SW480 (cell line): ENCODE data around the gene CRYBB3.
"Not testable (repeated sequence)": the region's sequence is repeated elsewhere in the genome, so short reads cannot be mapped to it uniquely, and the experiment has no call there.

Source experiments
- DNase-seq: peaks from one replicate; pipeline ENCODE4 v3.0.0-alpha.2; 2016; ENCODE audit warnings: low spot score

The CRYBB3 gene

GRCh38 chr22:25206998-25207397, 7.3 kb downstream of the CRYBB3 start:
- no peak for DNase-seq

GRCh38 chr22:25207553-25208157, 8.0 kb downstream of the CRYBB3 start:
- DNase-seq: no peak

GRCh38 chr22:25208328-25208727, 8.7 kb downstream of the CRYBB3 start:
- DNase-seq: no peak

GRCh38 chr22:25208743-25209505, 9.3 kb downstream of the CRYBB3 start:
- no peak for DNase-seq

- no peak for DNase-seq
Measured at GRCh38 chr22:25210793-25211192, 11.1 kb downstream of the CRYBB3 start.

- no peak for DNase-seq
Measured at GRCh38 chr22:25212337-25212736, 12.7 kb downstream of the CRYBB3 start.

- no peak for DNase-seq
Measured at GRCh38 chr22:25213221-25213620, 13.6 kb downstream of the CRYBB3 start.

GRCh38 chr22:25216230-25216629, 16.6 kb downstream of the CRYBB3 start:
- no peak for DNase-seq

- DNase-seq: no peak
Measured at GRCh38 chr22:25219211-25219689, 19.6 kb downstream of the CRYBB3 start, which contains the start of gene CRYBB2. CRYBB2 (plus strand) TSS chr22:25219639; CDS start chr22:25221430, 1,791 bp downstream.

GRCh38 chr22:25219948-25220442, 20.3 kb downstream of the CRYBB3 start:
- peak; percentile 7 for DNase-seq

- DNase-seq: peak; percentile 55
Measured at GRCh38 chr22:25221790-25222189, 22.1 kb downstream of the CRYBB3 start.

GRCh38 chr22:25223269-25223850, 23.7 kb downstream of the CRYBB3 start:
- no peak for DNase-seq

GRCh38 chr22:25228822-25229221, 29.2 kb downstream of the CRYBB3 start:
- no peak for DNase-seq

GRCh38 chr22:25230760-25231159, 31.1 kb downstream of the CRYBB3 start:
- DNase-seq: not testable (repeated sequence)

GRCh38 chr22:25232301-25232700, 32.6 kb downstream of the CRYBB3 start:
- DNase-seq: no peak

GRCh38 chr22:25233706-25234105, 34.0 kb downstream of the CRYBB3 start:
- not testable (repeated sequence) for DNase-seq

- peak; percentile 65 for DNase-seq
Measured at GRCh38 chr22:25235547-25236290, 36.1 kb downstream of the CRYBB3 start.

- DNase-seq: no peak
Measured at GRCh38 chr22:25236417-25236816, 36.8 kb downstream of the CRYBB3 start.

- DNase-seq: no peak
Measured at GRCh38 chr22:25237503-25237902, 37.8 kb downstream of the CRYBB3 start.

GRCh38 chr22:25238058-25238457, 38.4 kb downstream of the CRYBB3 start:
- not testable (repeated sequence) for DNase-seq

- DNase-seq: not testable (repeated sequence)
Measured at GRCh38 chr22:25255169-25255568, 55.5 kb downstream of the CRYBB3 start.
